HCT116 (cell line): ENCODE results near the gene GABBR2. TPM values are rescaled to one million over a fixed set of nuclear protein-coding genes. Genes with fewer than 3 reads are reported as not detected.

ENCODE experiments used
- ATAC-seq: fragments of 200-7000 bp; cut with Tn5 transposase; 2 replicates; pipeline ENCODE4 v1.9.1; 2020; ENCODE audit warnings: mild to moderate bottlenecking, moderate library complexity
- BruUV-seq: library from RNA; stranded (reverse); fragments of 400-500 nt; replicated peaks from 2 replicates; lab custom pipeline; 2021; lab: Mats Ljungman, UMichigan
- CTCF ChIA-PET: fragments of 300-600 bp; sonication (Branson Sonifier 250); formaldehyde crosslinking; loops from one replicate; lab custom pipeline; 2021; ENCODE audit warnings: antibody characterized with exemption; lab: Charles Lee
- POLR2A ChIA-PET: fragments of 300-600, 350-600 bp; sonication (Branson Sonifier 250); formaldehyde crosslinking; loops from one replicate; lab custom pipeline; 2021; ENCODE audit warnings: antibody characterized with exemption; lab: Charles Lee
- RAD21 ChIA-PET, 2 experiments: fragments of 300-600 bp; sonication (Branson Sonifier 250); formaldehyde crosslinking; loops; one replicate each; lab custom pipeline; 2023; ENCODE audit warnings: low total read pairs in 2 of 2; ENCODE audit not compliant: uncharacterized antibody in 2 of 2, unreplicated experiment in 2 of 2, low non-redundant PET in 1 of 2; lab: Charles Lee
- DNase-seq: peaks from one replicate; pipeline ENCODE4 v3.0.0-alpha.2; 2010; ENCODE audit warnings: low read depth, low spot score
- H2AFZ ChIP-seq: fragments of 200-600 bp; shearing (Covaris generic), sonication (generic); 2 replicates; pipeline ENCODE4 v1.6.1; 2017; ENCODE audit warnings: low read depth, mixed run types, mixed read lengths, antibody characterized with exemption, low read length; ENCODE audit not compliant: poor library complexity, severe bottlenecking
- H3K27ac ChIP-seq: 2 replicates; pipeline ENCODE4 v1.5.1; 2012; ENCODE audit warnings: low read depth, low read length
- H3K27me3 ChIP-seq: fragments of 200-600 bp; sonication (generic); 2 replicates; pipeline ENCODE4 v1.6.1; 2016; ENCODE audit warnings: mixed run types, low read length, mixed read lengths; ENCODE audit not compliant: insufficient read depth
- H3K36me3 ChIP-seq, 2 experiments: fragments of 200-500 bp in 1 of 2; fragments of 200-600 bp in 1 of 2; sonication (Bioruptor generic) in 1 of 2; sonication (generic) in 1 of 2; 2 replicates each; pipeline versions ENCODE4 v1.5.1 to v1.6.1; 2014 to 2016; ENCODE audit warnings: low read length in 2 of 2, inconsistent platforms in 1 of 2, mixed read lengths in 1 of 2, mixed run types in 1 of 2; ENCODE audit not compliant: insufficient read depth in 2 of 2, control insufficient read depth in 1 of 2
- H3K4me1 ChIP-seq, 2 experiments: fragments of 200-600 bp in 1 of 2; sonication (generic) in 1 of 2; 2 replicates each; pipeline versions ENCODE4 v1.5.1 to v1.6.1; 2012 to 2017; ENCODE audit warnings: low read length in 2 of 2, inconsistent platforms in 1 of 2, mild to moderate bottlenecking in 1 of 2, mixed read lengths in 1 of 2, mixed run types in 1 of 2, moderate library complexity in 1 of 2; ENCODE audit not compliant: insufficient read depth in 2 of 2, control insufficient read depth in 1 of 2
- H3K4me2 ChIP-seq: fragments of 200-600 bp; sonication (generic); 2 replicates; pipeline ENCODE4 v1.6.1; 2017; ENCODE audit warnings: mixed run types, low read length, mixed read lengths
- H3K4me3 ChIP-seq, 2 experiments: fragments of 200-600 bp in 1 of 2; sonication (generic) in 1 of 2; replicated peaks in 1 of 2; 2 replicates each; pipeline ENCODE4 v1.5.1; 2011 to 2016; ENCODE audit warnings: low read length in 2 of 2, control low read depth in 1 of 2, low read depth in 1 of 2, mild to moderate bottlenecking in 1 of 2, mixed read lengths in 1 of 2, mixed run types in 1 of 2
- H3K79me2 ChIP-seq: fragments of 200-600 bp; sonication (generic); 2 replicates; pipeline ENCODE4 v1.6.1; 2017; ENCODE audit warnings: mild to moderate bottlenecking, mixed run types, low read length, moderate library complexity, mixed read lengths; ENCODE audit not compliant: insufficient read depth
- H3K9ac ChIP-seq: fragments of 200-600 bp; sonication (generic); 2 replicates; pipeline ENCODE4 v1.6.1; 2016; ENCODE audit warnings: low read length, mixed read lengths
- H3K9me2 ChIP-seq: fragments of 200-600 bp; sonication (generic), shearing (Covaris generic); 2 replicates; pipeline ENCODE4 v1.6.1; 2017; ENCODE audit warnings: mixed run types, mild to moderate bottlenecking, moderate library complexity; ENCODE audit not compliant: insufficient read depth
- H3K9me3 ChIP-seq, 2 experiments: fragments of 200-500 bp in 1 of 2; fragments of 200-600 bp in 1 of 2; sonication (Bioruptor generic) in 1 of 2; sonication (generic) in 1 of 2; 2 replicates each; pipeline ENCODE4 v1.6.1; 2014 to 2017; ENCODE audit warnings: low read length in 2 of 2, mixed read lengths in 2 of 2, inconsistent platforms in 1 of 2, low read depth in 1 of 2, mild to moderate bottlenecking in 1 of 2, mixed run types in 1 of 2, moderate library complexity in 1 of 2; ENCODE audit not compliant: control insufficient read depth in 1 of 2, insufficient read depth in 1 of 2
- H4K20me1 ChIP-seq: fragments of 200-600 bp; sonication (generic), shearing (Covaris generic); 2 replicates; pipeline ENCODE4 v1.6.1; 2017; ENCODE audit warnings: mixed run types, mild to moderate bottlenecking, moderate library complexity; ENCODE audit not compliant: insufficient read depth
- CBX3 ChIP-seq: IDR thresholded peaks from 2 replicates; pipeline ENCODE4 v1.6.1; 2012; ENCODE audit warnings: low read depth
- CEBPB ChIP-seq: IDR thresholded peaks from 2 replicates; pipeline ENCODE4 v1.6.1; 2012; ENCODE audit warnings: low read depth
- EGR1 ChIP-seq: IDR thresholded peaks from 2 replicates; pipeline ENCODE4 v1.6.1; 2012; ENCODE audit warnings: low read depth
- EZH2 ChIP-seq: fragments of 200-600 bp; sonication (generic); IDR thresholded peaks from 2 replicates; pipeline ENCODE4 v1.6.1; 2017; ENCODE audit warnings: antibody characterized with exemption, mixed run types
- JUND ChIP-seq: IDR thresholded peaks from 2 replicates; pipeline ENCODE4 v1.6.1; 2012
- MAX ChIP-seq: IDR thresholded peaks from 2 replicates; pipeline ENCODE4 v1.6.1; 2012
- POLR2A ChIP-seq: IDR thresholded peaks from 2 replicates; pipeline ENCODE4 v1.7.0; 2011; ENCODE audit warnings: borderline replicate concordance; ENCODE audit not compliant: insufficient read depth, insufficient read length; ENCODE audit errors: extremely low read depth
- REST ChIP-seq: IDR thresholded peaks from 2 replicates; pipeline ENCODE4 v1.6.1; 2012; ENCODE audit warnings: low read depth
- SIN3A ChIP-seq: IDR thresholded peaks from 2 replicates; pipeline ENCODE4 v1.6.1; 2012; ENCODE audit warnings: low read depth
- SP1 ChIP-seq: IDR thresholded peaks from 2 replicates; pipeline ENCODE4 v1.6.1; 2012; ENCODE audit warnings: low read depth
- TCF7L2 ChIP-seq: IDR thresholded peaks from 2 replicates; pipeline ENCODE4 v1.7.0; 2011; ENCODE audit warnings: borderline replicate concordance, inconsistent platforms; ENCODE audit not compliant: insufficient read depth, insufficient read length; ENCODE audit errors: extremely low read depth
- ZFX ChIP-seq: fragments of 450-650 bp; IDR thresholded peaks from 2 replicates; pipeline ENCODE4 v1.6.1; 2017
- ZNF274 ChIP-seq: fragments of 200-500 bp; sonication (Bioruptor generic); IDR thresholded peaks from 2 replicates; pipeline ENCODE4 v1.6.1; 2014; ENCODE audit warnings: mild to moderate bottlenecking, low read depth, low read length, inconsistent platforms
- intact Hi-C: fragments of 100-400 bp; cut with micrococcal nuclease; formaldehyde crosslinking; loops from 2 replicates; pipeline ENCODE4 v1.10.0; 2022
- total RNA-seq: library from RNA; stranded (reverse); gene quantifications from one replicate; pipeline ENCODE4 v1.2.1, GENCODE V29; 2021; ENCODE audit not compliant: unreplicated experiment
- TF ChIP-seq, protein P1 (sequence below), 3 experiments: fragments of 200-600 bp in 1 of 3; sonication (generic) in 1 of 3; IDR thresholded peaks in 2 of 3; conservative IDR thresholded peaks in 1 of 3; 2 replicates each; pipeline ENCODE4 v1.5.1; 2012 to 2017; ENCODE audit warnings: low read depth in 2 of 3, low read length in 2 of 3, antibody characterized with exemption in 1 of 3, borderline replicate concordance in 1 of 3, control low read depth in 1 of 3, mild to moderate bottlenecking in 1 of 3, mixed read lengths in 1 of 3, mixed run types in 1 of 3, moderate library complexity in 1 of 3; ENCODE audit not compliant: insufficient read depth in 1 of 3

The GABBR2 gene
- total RNA-seq, 1 experiment from 2014 or later, result 0.15 TPM

DNA sequence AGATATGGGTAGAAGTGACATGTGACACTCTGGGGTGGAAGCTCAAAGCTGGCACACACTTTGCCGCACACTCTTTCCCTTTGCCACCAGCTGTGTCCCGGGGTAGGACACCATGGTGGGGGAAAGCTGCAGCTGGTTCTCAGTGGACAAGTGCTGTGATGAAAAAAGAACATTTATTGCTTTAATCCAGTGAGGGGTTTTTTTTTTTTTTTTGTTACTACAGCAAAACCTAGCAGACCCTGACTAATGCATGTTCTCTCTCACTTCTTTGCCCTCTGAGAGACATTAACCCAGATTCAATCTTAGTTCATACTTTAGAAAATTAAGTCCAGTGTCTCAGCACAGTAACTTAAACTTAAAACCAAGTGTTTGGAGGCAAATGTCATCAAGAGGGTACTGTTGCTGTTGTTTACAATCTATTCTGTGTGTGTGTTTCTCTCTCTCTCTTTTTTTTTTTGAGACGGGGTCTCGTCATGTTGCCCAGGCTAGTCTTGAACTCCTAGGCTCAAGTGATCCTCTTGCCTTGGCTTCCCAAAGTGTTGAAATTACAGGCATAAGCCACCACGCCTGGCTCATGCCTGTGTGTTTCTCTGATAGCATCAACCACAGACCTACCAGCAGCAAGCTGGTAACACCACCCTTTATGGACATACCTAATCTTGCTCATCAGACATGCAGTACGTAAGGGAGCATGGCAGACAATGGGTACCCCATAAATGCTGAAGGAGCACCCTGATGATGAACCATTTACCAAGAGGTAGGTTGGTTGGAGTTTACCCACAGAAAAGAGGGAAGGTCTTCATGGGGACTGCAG lies 368.5 kb downstream of the GABBR2 start:
- intact Hi-C loops, result no loop called here
- no peaks in the 10 kb centered on the region for H3K36me3 ChIP-seq
- no peak overlapping the region for H3K27ac ChIP-seq
- ATAC-seq, result no peak
- ChIA-PET POLR2A (no interaction called here), RAD21 (no interaction called here), CTCF (no interaction called here)
- no peak overlapping the region for H3K4me3 ChIP-seq
- H3K9me3 ChIP-seq, result no peaks in the 10 kb centered on the region
- H4K20me1 ChIP-seq, result no peaks in the 10 kb centered on the region
- no peaks in the 10 kb centered on the region for H3K4me1 ChIP-seq
- H2AFZ ChIP-seq, result no peak overlapping the region
- peaks cover 15% of the 10 kb centered on the region; the same call in 1 of the 2 replicates for H3K27me3 ChIP-seq
- DNase-seq, result no peak
- H3K9me2 ChIP-seq, result no peaks in the 10 kb centered on the region
- H3K79me2 ChIP-seq, result no peaks in the 10 kb centered on the region
- no peak overlapping the region for H3K9ac ChIP-seq
- no peak overlapping the region for H3K4me2 ChIP-seq
- BruUV-seq, result no TSS peak
- no peak for TF ChIP-seq REST
- TF ChIP-seq ZNF274, result no peak
- no peak for TF ChIP-seq MAX
- TF ChIP-seq SP1, result no peak
- TF ChIP-seq, protein P1, sequence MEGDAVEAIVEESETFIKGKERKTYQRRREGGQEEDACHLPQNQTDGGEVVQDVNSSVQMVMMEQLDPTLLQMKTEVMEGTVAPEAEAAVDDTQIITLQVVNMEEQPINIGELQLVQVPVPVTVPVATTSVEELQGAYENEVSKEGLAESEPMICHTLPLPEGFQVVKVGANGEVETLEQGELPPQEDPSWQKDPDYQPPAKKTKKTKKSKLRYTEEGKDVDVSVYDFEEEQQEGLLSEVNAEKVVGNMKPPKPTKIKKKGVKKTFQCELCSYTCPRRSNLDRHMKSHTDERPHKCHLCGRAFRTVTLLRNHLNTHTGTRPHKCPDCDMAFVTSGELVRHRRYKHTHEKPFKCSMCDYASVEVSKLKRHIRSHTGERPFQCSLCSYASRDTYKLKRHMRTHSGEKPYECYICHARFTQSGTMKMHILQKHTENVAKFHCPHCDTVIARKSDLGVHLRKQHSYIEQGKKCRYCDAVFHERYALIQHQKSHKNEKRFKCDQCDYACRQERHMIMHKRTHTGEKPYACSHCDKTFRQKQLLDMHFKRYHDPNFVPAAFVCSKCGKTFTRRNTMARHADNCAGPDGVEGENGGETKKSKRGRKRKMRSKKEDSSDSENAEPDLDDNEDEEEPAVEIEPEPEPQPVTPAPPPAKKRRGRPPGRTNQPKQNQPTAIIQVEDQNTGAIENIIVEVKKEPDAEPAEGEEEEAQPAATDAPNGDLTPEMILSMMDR (IDR thresholded peaks at IDR 0.05 in 2 of 3, conservative IDR thresholded peaks at IDR 0.05 in 1 of 3; ENCODE audit: borderline replicate concordance in 1 of 3, insufficient read depth in 1 of 3, low read depth in 2 of 3, low read length in 2 of 3), result no peak
- no peak for TF ChIP-seq POLR2A
- no peak for TF ChIP-seq ZFX
- TF ChIP-seq EGR1, result no peak
- no peak for TF ChIP-seq JUND
- TF ChIP-seq EZH2, result no peak
- TF ChIP-seq TCF7L2, result no peak
- TF ChIP-seq SIN3A, result no peak
- TF ChIP-seq CEBPB, result no peak
- TF ChIP-seq CBX3, result no peak
